Immature natural killer cell (primary cell): ENCODE data around the gene C3orf22. TPM values are rescaled to one million over a fixed set of nuclear protein-coding genes. Genes with fewer than 3 reads are reported as not detected.
A peak's percentile ranks its signal among the peaks of the same experiment; 100 is the strongest.
"Not testable (repeated sequence)": the region's sequence is repeated elsewhere in the genome, so short reads cannot be mapped to it uniquely, and the experiment has no call there.

ENCODE experiments used
- DNase-seq, 3 donors: peaks; one replicate each; pipeline ENCODE4 v3.0.0; 2022; ENCODE audit warnings: mixed read lengths in 1 of 3
- H3K27ac Mint-ChIP-seq, 6 donors: one replicate each; pipeline ENCODE4 v1.8.0; 2020; ENCODE audit warnings: mixed read lengths in 6 of 6, mild to moderate bottlenecking in 5 of 6, inconsistent platforms in 4 of 6, moderate library complexity in 3 of 6
- H3K27me3 Mint-ChIP-seq, 3 donors: one replicate each; pipeline ENCODE4 v1.8.0; 2020 to 2021; ENCODE audit warnings: low read depth in 3 of 3, mild to moderate bottlenecking in 3 of 3, mixed read lengths in 3 of 3, moderate library complexity in 3 of 3, inconsistent platforms in 1 of 3
- H3K36me3 Mint-ChIP-seq, 3 donors: one replicate each; pipeline ENCODE4 v1.8.0; 2020; ENCODE audit warnings: mixed read lengths in 3 of 3, inconsistent platforms in 2 of 3, mild to moderate bottlenecking in 2 of 3
- H3K4me1 Mint-ChIP-seq, 2 donors: one replicate each; pipeline ENCODE4 v1.8.0; 2020; ENCODE audit warnings: inconsistent platforms in 2 of 2, mild to moderate bottlenecking in 2 of 2, mixed read lengths in 2 of 2, moderate library complexity in 1 of 2
- H3K4me3 Mint-ChIP-seq, 5 donors: one replicate each; pipeline ENCODE4 v1.8.0; 2020; ENCODE audit warnings: mild to moderate bottlenecking in 5 of 5, mixed read lengths in 5 of 5, inconsistent platforms in 3 of 5, moderate library complexity in 3 of 5
- H3K9me3 Mint-ChIP-seq, 6 donors: one replicate each; pipeline ENCODE4 v1.8.0; 2020; ENCODE audit warnings: mild to moderate bottlenecking in 6 of 6, mixed read lengths in 6 of 6, inconsistent platforms in 4 of 6, moderate library complexity in 3 of 6
- polyA plus RNA-seq, 3 donors: library from polyadenylated mRNA; unstranded; fragments of 300-500 nt; fragmentation: Illumina TruSeq; gene quantifications; one replicate each; pipeline ENCODE4 v1.2.3, GENCODE V29; 2021

The C3orf22 gene
- polyA plus RNA-seq, 3 donors from 2014 or later, result not detected

DNA sequence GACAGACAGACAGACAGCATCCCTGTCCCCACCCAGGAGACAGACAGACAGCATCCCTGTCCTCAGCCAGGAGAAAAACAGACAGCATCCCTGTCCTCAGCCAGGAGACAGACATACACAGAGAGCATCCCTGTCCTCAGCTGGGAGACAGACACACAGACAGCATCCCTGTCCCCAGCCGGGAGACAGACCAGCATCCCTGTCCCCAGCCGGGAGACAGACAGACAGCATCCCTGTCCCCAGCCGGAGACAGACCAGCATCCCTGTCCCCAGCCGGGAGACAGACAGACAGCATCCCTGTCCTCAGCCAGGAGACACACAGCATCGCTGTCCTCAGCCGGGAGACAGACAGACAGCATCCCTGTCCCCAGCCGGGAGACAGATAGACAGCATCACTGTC lies 24.0 kb downstream of the C3orf22 start:
- not testable (repeated sequence) for H3K27me3 Mint-ChIP-seq, H3K4me3 Mint-ChIP-seq, DNase-seq, H3K36me3 Mint-ChIP-seq, H3K9me3 Mint-ChIP-seq, H3K27ac Mint-ChIP-seq, H3K4me1 Mint-ChIP-seq

GRCh38 chr3:126533506-126533905 lies 25.2 kb downstream of the C3orf22 start:
- peaks cover 4 to 6% of the 10 kb centered on the region in 2 donors for H3K4me1 Mint-ChIP-seq
- peaks cover 0 to 6% (median 2%) of the 10 kb centered on the region in 3 donors for H3K27me3 Mint-ChIP-seq
- DNase-seq, result no peak
- H3K9me3 Mint-ChIP-seq, result no peaks in the 10 kb centered on the region
- H3K36me3 Mint-ChIP-seq, result no peaks in the 10 kb centered on the region
- no peak overlapping the region for H3K27ac Mint-ChIP-seq
- H3K4me3 Mint-ChIP-seq, result no peak overlapping the region

DNA sequence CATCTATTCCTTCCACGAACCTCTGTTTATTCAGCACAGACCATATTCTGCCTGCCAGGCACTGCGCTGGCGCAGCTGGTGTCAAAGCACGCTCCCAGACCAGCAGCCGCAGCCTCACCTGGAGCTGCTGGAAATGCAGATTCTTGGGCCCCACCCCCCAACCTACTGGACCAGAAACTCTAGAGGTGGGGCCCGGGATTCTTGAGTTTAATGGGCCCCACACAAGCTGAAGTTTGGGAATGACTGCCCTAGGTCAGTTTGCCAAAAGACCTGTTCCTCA lies 27.7 kb downstream of the C3orf22 start:
- no peak for DNase-seq
- Mint-ChIP-seq H3K4me1 (peaks cover 4 to 6% of the 10 kb centered on the region in 2 donors), H3K9me3 (no peaks in the 10 kb centered on the region), H3K27ac (no peak overlapping the region), H3K36me3 (no peaks in the 10 kb centered on the region), H3K4me3 (no peak overlapping the region), H3K27me3 (peaks cover 0 to 6% (median 2%) of the 10 kb centered on the region in 3 donors)

DNA sequence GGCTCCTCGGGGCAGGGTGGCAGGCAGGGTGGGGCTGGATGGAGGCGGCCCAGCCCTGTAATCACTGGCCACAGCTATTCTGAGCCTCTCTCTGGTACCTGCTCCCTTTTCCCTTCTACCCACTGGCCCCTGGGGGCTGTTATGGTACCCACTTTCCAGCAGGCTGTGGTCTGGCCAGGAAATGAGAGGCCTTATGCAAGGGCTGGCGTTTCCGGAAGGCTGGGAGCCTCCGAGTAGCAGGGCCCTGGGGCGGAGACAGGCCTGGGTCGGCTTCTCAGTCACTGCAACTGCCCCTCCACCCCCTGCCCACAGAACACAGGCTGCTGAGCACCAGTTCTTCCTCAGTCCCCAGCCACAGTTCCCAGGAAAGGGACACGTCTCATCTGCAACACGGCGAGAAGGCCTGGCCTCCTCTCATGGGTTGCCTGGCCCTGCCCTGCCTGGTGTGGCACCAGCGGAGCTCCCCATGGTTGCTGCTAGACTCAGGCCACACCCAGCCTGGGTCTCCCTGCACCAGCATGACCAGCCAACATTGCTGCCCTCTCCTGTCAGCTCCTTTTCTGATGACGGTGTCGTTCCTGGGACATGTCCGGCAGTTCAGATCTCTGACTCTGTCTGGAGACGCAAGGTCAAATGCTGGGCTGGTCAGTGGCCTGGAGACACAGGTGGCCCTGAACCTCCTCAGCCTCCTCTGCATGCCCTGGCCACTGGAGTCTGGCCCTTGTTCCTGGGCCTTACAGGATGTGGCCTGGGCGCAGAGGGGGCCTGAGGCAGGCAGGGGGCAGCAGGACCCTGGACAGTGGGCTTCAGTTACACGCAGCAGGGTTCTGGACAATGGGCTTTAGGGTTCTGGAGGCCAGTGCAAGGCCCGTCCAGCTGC lies 28.3 kb downstream of the C3orf22 start:
- Mint-ChIP-seq H3K36me3 (no peaks in the 10 kb centered on the region), H3K27ac (peak overlapping the region in 1 of 6 donors; percentile 13), H3K9me3 (no peaks in the 10 kb centered on the region), H3K27me3 (peaks cover 0 to 6% (median 2%) of the 10 kb centered on the region in 3 donors), H3K4me3 (no peak overlapping the region), H3K4me1 (peaks cover 4 to 6% of the 10 kb centered on the region in 2 donors)
- DNase-seq, result no peak

- DNase-seq, result no peak
- no peaks in the 10 kb centered on the region for H3K36me3 Mint-ChIP-seq
- H3K9me3 Mint-ChIP-seq, result no peaks in the 10 kb centered on the region
- no peak overlapping the region for H3K4me3 Mint-ChIP-seq
- peaks cover 4 to 6% of the 10 kb centered on the region in 2 donors for H3K4me1 Mint-ChIP-seq
- H3K27me3 Mint-ChIP-seq, result peaks cover 0 to 6% (median 4%) of the 10 kb centered on the region in 3 donors
- no peak overlapping the region for H3K27ac Mint-ChIP-seq
Observed at GRCh38 chr3:126529585-126530170, 29.1 kb downstream of the C3orf22 start.

- Mint-ChIP-seq H3K36me3 (no peaks in the 10 kb centered on the region), H3K4me1 (peaks cover 4 to 6% of the 10 kb centered on the region in 2 donors), H3K4me3 (no peak overlapping the region), H3K27ac (peak overlapping the region in 1 of 6 donors; percentile 47), H3K9me3 (no peaks in the 10 kb centered on the region), H3K27me3 (peaks cover 0 to 4% (median 3%) of the 10 kb centered on the region in 3 donors)
- no peak for DNase-seq
Observed at GRCh38 chr3:126528800-126529541, 29.8 kb downstream of the C3orf22 start.

DNA sequence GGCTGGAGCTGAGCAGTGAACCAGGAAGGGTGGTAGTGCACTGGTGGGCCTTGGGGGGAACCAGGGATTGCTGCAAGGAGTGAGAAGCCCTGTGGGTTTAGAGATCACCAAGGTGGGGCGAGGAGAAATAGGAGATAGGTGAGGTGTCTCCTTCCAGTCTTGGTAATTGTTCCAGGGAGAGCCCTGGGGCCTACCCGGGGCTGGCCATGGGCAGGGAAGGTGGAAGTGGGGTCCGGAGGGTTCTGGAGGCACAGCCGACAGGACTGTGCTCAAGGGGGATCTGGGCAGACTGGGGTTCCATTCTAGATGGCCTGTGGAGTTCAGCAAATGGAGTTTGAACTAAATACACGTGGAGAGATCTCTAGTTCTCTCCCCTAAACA lies 30.3 kb downstream of the C3orf22 start:
- Mint-ChIP-seq H3K4me3 (no peak overlapping the region), H3K27ac (no peak overlapping the region), H3K36me3 (no peaks in the 10 kb centered on the region)

DNA sequence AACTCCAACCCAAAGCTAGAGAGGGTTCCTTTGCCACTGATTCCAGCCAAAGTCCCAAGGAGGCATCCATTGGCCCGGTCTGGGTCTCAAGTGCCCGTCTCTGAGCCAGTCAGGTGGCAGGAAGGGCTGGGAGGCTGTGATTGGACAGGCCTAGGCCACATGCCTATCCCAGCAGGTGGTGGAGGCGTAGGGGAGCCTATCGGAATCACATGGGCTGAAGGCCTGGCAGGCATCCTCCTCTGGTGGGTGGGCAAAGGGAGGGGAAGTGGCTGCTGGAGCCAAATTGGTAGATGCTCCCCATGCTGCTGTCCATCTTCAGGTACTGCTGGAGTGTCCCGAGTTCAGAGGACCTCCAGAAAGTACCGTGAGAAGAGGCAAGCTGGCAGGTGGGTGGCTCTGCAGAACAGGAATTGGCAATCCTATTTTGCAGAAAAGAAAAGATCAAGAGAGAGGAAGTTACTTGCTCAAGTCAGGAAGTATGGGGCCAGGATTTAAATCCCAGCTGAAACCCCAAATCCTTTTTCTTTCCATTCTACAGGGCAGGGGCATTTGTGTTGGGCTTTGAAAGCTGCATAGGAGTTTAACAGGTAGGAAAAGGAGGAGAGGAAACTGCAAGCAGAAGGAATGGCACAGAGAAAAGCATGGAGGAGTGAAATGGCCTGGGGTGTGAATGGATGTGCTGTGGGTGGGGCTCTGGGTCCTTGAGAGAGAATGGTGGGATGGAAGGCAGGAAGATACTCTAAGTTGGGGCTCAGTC lies 31.1 kb downstream of the C3orf22 start:
- Mint-ChIP-seq H3K27me3 (peaks cover 4 to 10% (median 7%) of the 10 kb centered on the region in 3 donors), H3K4me1 (peaks cover 4 to 6% of the 10 kb centered on the region in 2 donors), H3K36me3 (no peaks in the 10 kb centered on the region), H3K4me3 (no peak overlapping the region), H3K9me3 (no peaks in the 10 kb centered on the region), H3K27ac (no peak overlapping the region)
- no peak for DNase-seq

More for the DNA sequence above, 30.3 kb downstream of the C3orf22 start:
- no peak for DNase-seq
- H3K4me1 Mint-ChIP-seq, result peaks cover 4 to 6% of the 10 kb centered on the region in 2 donors
- H3K9me3 Mint-ChIP-seq, result no peaks in the 10 kb centered on the region
- peaks cover 0 to 4% (median 2%) of the 10 kb centered on the region in 3 donors for H3K27me3 Mint-ChIP-seq

- Mint-ChIP-seq H3K4me3 (no peak overlapping the region), H3K4me1 (peaks cover 4 to 8% of the 10 kb centered on the region in 2 donors), H3K36me3 (no peaks in the 10 kb centered on the region)
Observed at GRCh38 chr3:126527006-126527405, 31.7 kb downstream of the C3orf22 start.

DNA sequence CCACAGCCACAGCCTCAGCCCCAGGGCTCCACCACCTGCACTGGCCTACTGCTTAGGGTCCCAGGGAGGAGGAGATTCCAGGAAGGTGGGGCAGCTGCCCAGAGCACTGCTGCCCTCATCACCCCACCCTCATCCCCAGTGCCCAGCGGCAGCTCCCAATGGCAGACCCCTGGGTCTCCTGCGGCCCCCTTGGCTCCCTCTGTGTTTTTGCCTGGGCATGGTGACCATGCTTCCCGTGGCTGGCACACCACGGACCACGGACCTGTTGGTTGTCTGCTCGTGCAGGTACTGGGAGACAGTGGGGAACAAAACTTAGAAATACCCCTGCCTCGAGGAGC lies 32.1 kb downstream of the C3orf22 start:
- Mint-ChIP-seq H3K4me1 (peaks cover 4 to 8% of the 10 kb centered on the region in 2 donors), H3K27me3 (peaks cover 5 to 13% (median 10%) of the 10 kb centered on the region in 3 donors), H3K4me3 (no peak overlapping the region), H3K9me3 (no peaks in the 10 kb centered on the region), H3K27ac (no peak overlapping the region), H3K36me3 (no peaks in the 10 kb centered on the region)
- DNase-seq, result no peak

More at GRCh38 chr3:126527006-126527405, 31.7 kb downstream of the C3orf22 start:
- H3K27ac Mint-ChIP-seq, result no peak overlapping the region
- peaks cover 5 to 14% (median 10%) of the 10 kb centered on the region in 3 donors for H3K27me3 Mint-ChIP-seq
- DNase-seq, result no peak
- H3K9me3 Mint-ChIP-seq, result no peaks in the 10 kb centered on the region

GRCh38 chr3:126525853-126526667 lies 32.7 kb downstream of the C3orf22 start:
- H3K4me3 Mint-ChIP-seq, result no peak overlapping the region
- no peaks in the 10 kb centered on the region for H3K36me3 Mint-ChIP-seq
- H3K4me1 Mint-ChIP-seq, result peaks cover 4 to 8% of the 10 kb centered on the region in 2 donors
- peaks cover 5 to 13% (median 11%) of the 10 kb centered on the region in 3 donors for H3K27me3 Mint-ChIP-seq
- no peaks in the 10 kb centered on the region for H3K9me3 Mint-ChIP-seq
- H3K27ac Mint-ChIP-seq, result no peak overlapping the region
- DNase-seq, result no peak

- no peak for DNase-seq
- Mint-ChIP-seq H3K4me3 (no peak overlapping the region), H3K36me3 (no peaks in the 10 kb centered on the region)
Observed at GRCh38 chr3:126525091-126525852, 33.5 kb downstream of the C3orf22 start.

More at GRCh38 chr3:126525091-126525852, 33.5 kb downstream of the C3orf22 start:
- Mint-ChIP-seq H3K27me3 (peaks cover 5 to 13% (median 11%) of the 10 kb centered on the region in 3 donors), H3K27ac (no peak overlapping the region), H3K9me3 (no peaks in the 10 kb centered on the region), H3K4me1 (peaks cover 1 to 4% of the 10 kb centered on the region in 2 donors)
